Neutrophil (primary cell): ENCODE results near the gene L3MBTL3.

Experiments used
- H3K27ac ChIP-seq: fragments of 200-600 bp; sonication (generic); 2 replicates; pipeline ENCODE4 v1.5.1; 2016; ENCODE audit warnings: mild to moderate bottlenecking, moderate library complexity
- H3K27me3 ChIP-seq: fragments of 200-600 bp; sonication (generic); 2 replicates; pipeline ENCODE4 v1.6.0; 2016; ENCODE audit warnings: mild to moderate bottlenecking
- H3K36me3 ChIP-seq: fragments of 200-600 bp; sonication (generic); 2 replicates; pipeline ENCODE4 v1.5.1; 2017
- H3K4me1 ChIP-seq, 2 experiments: fragments of 200-600 bp in 1 of 2; sonication (generic) in 1 of 2; 1 replicate in 1 of 2; 2 replicates in 1 of 2; pipeline versions ENCODE4 v1.5.1 to v1.6.1; 2013 to 2016; ENCODE audit warnings: low read depth in 1 of 2, low read length in 1 of 2, mild to moderate bottlenecking in 1 of 2, moderate library complexity in 1 of 2; ENCODE audit not compliant: control insufficient read depth in 1 of 2, insufficient read depth in 1 of 2
- H3K4me3 ChIP-seq, 2 experiments: fragments of 200-600 bp in 1 of 2; sonication (generic) in 1 of 2; 1 replicate in 1 of 2; 2 replicates in 1 of 2; pipeline ENCODE4 v1.5.1; 2013 to 2016; ENCODE audit warnings: low read depth in 1 of 2, low read length in 1 of 2, mild to moderate bottlenecking in 1 of 2, moderate library complexity in 1 of 2
- H3K9me3 ChIP-seq: fragments of 200-600 bp; sonication (generic); 2 replicates; pipeline ENCODE4 v1.5.1; 2016
- CTCF ChIP-seq: fragments of 200-600 bp; sonication (generic); IDR thresholded peaks from 2 replicates; pipeline ENCODE4 v1.5.1; 2016; ENCODE audit warnings: antibody characterized with exemption

L3MBTL3 gene

GRCh38 chr6:130046671-130047070 lies 28.3 kb downstream of the L3MBTL3 start:
- H3K9me3 ChIP-seq: no peaks in the 10 kb centered on the region
- peaks cover 16% of the 10 kb centered on the region for H3K36me3 ChIP-seq
- H3K27ac ChIP-seq: no peak overlapping the region
- no peak overlapping the region for H3K4me3 ChIP-seq
- no peak for TF ChIP-seq CTCF
- H3K27me3 ChIP-seq: no peaks in the 10 kb centered on the region
- H3K4me1 ChIP-seq: no peaks in the 10 kb centered on the region

- peaks cover 22% of the 10 kb centered on the region for H3K36me3 ChIP-seq
- H3K4me1 ChIP-seq: no peaks in the 10 kb centered on the region
- no peak overlapping the region for H3K4me3 ChIP-seq
- TF ChIP-seq CTCF: no peak
- no peaks in the 10 kb centered on the region for H3K27me3 ChIP-seq
- no peaks in the 10 kb centered on the region for H3K9me3 ChIP-seq
- H3K27ac ChIP-seq: no peak overlapping the region
Measured at GRCh38 chr6:130047088-130047995, 29.0 kb downstream of the L3MBTL3 start.

GRCh38 chr6:130050230-130050629 lies 31.8 kb downstream of the L3MBTL3 start:
- Histone ChIP-seq H3K4me1 (no peaks in the 10 kb centered on the region), H3K27ac (no peak overlapping the region), H3K9me3 (no peaks in the 10 kb centered on the region), H3K4me3 (no peak overlapping the region), H3K36me3 (peaks cover 34% of the 10 kb centered on the region), H3K27me3 (no peaks in the 10 kb centered on the region)
- TF ChIP-seq CTCF: no peak

- TF ChIP-seq CTCF: no peak
- Histone ChIP-seq H3K27ac (no peak overlapping the region), H3K27me3 (no peaks in the 10 kb centered on the region), H3K9me3 (no peaks in the 10 kb centered on the region), H3K4me3 (no peak overlapping the region), H3K36me3 (peaks cover 49% of the 10 kb centered on the region), H3K4me1 (no peaks in the 10 kb centered on the region)
Measured at GRCh38 chr6:130054725-130055124, 36.3 kb downstream of the L3MBTL3 start.

GRCh38 chr6:130055271-130055670 lies 36.9 kb downstream of the L3MBTL3 start:
- no peaks in the 10 kb centered on the region for H3K9me3 ChIP-seq
- H3K4me3 ChIP-seq: no peak overlapping the region
- TF ChIP-seq CTCF: no peak
- H3K36me3 ChIP-seq: peaks cover 45% of the 10 kb centered on the region
- no peaks in the 10 kb centered on the region for H3K27me3 ChIP-seq
- no peak overlapping the region for H3K27ac ChIP-seq
- H3K4me1 ChIP-seq: no peaks in the 10 kb centered on the region
